NCI-H446 treated with DMSO at 0.1 percent for 48 hours (cell line): Measurements from ENCODE around the gene AGPS.
"Not testable (repeated sequence)": the region's sequence is repeated elsewhere in the genome, so short reads cannot be mapped to it uniquely, and the experiment has no call there.

Experiments
- DNase-seq: peaks from one replicate; lab custom pipeline; 2025; lab: John Stamatoyannopoulos, UW

Gene AGPS

DNA sequence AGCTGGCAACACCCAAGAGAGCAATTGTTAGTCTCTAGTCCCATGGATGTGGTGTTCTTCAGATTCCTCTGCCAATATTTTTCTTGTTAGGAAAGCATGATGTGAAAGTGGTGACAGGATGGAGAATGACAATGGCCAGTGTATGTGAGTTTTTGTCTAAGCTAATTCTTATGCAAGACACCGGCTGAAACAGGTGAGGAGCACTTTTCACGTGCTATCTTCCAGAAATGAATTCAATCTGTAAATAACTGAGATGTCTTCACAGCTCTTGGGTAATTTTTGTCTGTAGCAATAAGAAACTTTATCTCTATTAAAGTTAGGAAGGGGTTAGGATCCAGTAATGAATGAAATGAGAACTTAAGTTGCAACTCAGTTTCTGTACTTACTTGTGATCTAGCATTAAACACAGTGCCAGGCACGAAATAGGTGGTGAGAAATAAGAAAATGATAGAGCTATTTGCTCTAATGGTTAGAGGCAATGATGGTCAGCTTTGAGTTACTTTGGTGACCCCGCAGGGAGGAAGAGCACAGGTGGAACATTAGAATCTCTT, 676 bp upstream of the AGPS start:
- DNase-seq = no peak

DNA sequence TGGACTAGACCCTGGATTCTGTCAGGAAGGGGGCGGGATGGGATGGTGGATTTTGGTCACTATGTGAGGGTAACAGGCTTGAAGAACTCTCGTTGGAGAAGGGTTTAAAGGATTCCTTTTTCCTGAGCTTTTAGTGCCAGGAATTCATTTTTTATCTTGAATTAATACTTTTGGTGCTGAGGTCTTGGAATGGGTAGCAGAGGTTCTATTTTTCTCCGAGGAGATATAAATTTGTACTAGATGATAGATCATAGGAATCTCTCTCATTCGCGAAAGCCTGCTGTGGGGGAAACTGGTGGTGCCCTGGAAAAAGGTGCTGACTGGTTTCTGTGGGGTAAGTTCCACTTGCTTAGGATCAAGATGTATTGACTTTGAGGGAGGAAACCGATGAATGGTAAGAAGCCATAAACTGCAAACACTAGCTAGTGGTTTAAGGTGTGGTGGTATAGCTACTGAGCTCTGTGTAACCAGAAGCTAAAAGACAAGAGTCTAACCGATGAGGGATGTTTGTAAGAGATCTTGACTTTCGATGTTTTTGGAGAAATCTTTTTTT, 706 bp downstream of the AGPS start:
- DNase-seq = no peak

DNA sequence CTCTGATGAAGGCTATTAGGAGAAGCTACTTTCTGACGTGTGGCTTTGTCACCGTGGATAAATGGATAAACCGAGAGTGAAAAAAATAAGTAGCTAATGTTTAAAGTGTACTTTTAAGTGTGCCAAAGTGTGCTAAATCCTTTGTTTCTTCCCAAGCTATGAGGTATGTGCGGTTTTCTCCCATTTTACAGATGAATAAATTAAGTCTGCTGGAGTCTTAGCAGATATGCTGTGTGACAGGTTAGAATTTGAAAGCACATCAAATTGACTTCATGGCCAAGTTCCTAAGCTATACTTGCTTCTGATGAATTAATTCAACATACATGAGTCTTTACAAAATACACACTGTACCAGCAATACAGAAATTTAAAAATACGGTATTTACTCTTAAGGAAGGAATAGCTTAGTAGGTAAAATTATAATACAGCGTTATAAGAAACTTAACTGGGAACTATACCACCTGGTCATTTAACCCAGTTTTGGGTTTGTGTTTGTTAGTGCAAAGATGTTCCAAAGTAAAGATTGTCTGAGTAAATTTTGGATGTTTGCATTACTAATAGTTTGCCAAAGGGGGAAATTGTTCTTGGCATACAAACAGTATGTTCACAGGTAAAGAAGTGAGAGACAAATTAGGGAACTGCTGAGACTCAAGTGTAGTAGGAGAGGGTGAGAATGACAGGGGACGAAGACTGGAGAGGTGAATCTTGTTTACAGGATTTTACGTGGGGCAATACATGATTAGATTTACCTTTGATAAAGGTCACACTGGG, 1.4 kb downstream of the AGPS start:
- no peak for DNase-seq

DNA sequence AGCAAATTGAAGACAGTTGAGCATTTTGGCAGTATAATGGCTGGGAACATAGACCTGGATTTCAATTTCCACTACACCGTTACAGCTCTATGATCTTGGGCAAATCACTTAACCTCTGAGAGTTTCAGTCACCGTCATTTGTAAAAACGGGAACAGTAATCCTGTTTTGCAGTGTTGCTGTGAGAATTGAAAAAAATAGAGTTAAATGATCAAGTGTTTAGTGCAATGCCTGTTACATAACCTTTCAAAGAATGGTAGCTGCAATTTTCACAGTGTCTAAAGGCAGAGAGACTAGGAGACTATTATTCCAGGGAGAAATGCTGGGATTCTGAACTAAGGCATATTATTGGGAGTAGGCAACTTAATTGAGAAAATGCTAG, 2.0 kb downstream of the AGPS start:
- DNase-seq = no peak

DNA sequence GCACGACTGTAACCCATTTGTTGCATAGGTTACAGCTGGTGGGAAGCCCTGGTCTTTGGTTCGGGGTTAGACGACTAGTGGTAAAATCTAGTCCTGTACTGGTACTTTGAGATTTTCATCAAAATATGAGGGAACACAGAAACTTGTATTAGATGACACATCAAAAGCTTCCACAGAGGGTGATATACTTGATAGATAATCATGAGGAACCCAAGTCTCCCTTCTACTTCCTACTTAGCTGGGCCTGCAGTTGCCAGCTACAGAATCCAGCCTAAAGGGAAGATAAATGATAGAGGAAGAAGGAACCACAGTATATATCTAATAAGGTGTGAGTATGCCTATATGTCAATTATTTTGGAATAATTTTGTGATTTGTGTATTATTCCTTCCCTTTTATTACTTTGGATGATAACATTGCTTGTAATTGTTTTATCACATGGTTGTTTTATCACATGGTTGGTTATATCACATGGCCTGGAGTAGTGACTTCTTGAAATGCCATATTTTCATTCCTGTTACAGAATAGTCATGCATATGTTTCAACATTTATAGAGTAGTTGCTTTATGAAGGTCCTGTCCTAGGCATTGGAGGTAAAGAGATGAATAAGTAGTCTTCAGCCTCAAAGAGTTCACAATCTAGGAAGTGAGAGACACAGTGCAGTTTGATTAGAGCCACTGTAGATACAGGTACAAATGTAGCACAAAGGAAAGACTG, 2.9 kb downstream of the AGPS start:
- DNase-seq = no peak

DNA sequence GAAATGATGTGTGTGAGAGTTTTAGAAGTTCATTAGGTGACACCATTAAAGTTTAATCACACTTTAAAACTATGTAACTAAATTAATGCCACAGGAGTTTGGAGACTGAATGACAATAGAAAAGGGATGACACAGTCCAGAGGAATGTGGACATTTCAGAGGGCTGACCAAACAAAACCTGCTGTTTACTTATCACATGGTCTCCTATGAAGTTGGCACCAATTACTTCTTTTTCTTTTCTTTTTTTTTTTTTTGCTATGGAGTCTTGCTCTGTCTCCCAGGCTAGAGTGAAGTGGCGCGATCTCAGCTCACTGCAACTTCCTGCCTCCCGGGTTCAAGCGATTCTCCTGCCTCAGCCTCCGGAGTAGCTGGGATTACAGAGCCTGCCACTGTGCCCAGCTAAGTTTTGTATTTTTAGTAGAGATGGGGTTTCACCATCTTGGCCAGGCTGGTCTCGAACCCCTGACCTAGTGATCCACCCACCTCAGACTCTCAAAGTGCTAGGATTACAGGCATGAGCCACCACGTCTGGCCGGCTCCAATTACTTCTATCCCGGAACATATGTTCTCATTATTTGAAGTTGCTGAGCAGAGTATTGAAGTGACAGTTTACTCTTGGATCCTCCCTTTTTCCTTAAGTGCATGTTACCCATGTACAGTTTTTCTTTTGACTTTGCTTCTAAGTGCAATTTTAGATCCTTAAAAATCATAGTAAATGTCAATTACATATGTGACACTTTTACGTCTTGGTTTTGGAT, 4.3 kb downstream of the AGPS start:
- DNase-seq = no peak

DNA sequence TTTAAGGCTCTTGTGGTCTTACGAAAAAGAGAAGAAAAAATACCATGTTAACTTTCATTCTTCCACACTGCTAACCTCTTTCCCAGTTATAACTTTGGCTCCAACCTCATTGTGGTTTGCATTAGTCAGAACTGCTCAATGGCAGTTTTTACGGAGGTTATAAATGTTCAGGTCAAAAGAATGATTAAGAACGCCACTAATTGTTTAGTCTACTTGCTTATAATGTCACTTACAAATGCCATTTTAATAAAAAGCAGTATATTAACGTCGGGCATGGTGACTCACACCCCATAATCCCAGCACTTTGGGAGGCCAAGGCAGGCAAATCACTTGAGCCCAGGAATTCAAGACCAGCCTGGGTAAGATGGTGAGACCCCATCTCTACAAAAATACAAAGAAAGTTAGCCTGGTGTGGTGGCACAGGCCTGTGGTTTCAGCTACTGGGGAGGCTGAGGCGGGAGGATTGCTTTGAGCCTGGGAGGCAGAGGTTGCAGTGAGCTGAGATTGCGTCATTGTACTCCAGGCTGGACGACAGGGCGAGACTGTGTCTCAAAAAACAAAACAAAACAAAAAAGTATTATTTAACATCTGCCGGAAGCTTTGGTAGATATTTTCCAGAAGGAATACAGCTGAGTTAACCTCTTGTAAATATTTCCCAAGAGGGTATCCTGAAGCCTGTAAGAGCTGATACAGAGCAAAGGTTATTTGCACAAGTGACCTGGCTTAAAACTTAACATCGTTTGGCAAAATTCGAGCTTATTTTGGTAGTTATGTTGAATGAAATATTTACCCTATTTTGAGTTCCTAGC, 5.1 kb downstream of the AGPS start:
- no peak for DNase-seq

DNA sequence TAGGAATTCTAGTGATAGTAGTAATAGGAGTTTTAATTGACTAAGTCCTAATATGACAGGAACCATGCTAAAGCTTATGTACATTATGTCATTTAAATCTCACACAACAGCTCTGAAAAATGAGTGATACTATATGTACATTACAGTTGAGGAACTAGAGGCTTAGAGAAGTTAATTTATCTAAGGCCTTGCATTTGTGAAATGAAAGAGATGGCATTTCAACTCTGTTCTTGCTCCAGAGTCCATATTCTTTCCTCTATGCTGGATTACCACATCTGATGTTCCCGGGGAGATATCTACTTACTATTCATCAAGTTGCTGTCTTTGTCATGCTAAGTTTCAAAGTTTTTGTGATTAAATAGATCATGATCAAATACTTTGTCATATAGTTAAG, 5.7 kb downstream of the AGPS start:
- DNase-seq = no peak

DNA sequence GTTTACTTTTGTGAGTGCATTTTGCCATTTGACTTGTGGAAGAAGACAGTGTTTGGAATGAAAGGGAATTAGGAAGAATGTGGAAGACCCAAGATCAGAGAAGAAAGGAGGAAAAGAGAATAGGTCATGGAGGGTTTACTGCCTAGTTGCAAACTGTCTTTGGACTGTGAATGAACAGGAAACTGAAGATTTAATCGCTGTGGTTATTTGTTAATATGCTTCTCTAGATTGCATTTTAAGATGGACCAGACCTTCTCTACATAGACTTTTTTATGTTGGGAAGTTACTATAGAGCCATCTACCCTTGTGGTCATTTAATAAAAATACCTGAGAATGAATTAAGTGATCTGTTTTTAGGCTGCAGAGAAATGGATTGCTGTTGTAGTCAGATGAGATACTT, 6.2 kb downstream of the AGPS start:
- DNase-seq = no peak

DNA sequence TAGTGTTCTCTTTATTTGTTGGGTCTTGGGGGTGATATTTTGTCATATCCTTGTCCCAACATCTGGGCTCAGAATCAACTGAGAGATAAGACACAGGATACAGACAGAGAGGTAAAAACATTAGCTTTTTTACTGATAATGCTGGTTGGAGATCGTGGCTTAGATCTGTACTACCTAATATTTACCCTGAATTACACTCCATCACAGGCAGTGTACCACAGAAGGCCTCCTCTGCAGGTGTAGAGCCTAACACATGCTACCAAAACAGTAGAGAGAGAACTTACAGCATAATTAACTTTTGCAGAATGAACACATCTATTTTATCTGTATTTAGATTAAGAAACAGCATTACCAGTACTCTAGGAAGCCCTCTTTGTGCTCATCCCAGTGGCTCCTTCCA, 6.8 kb downstream of the AGPS start:
- DNase-seq = no peak

DNA sequence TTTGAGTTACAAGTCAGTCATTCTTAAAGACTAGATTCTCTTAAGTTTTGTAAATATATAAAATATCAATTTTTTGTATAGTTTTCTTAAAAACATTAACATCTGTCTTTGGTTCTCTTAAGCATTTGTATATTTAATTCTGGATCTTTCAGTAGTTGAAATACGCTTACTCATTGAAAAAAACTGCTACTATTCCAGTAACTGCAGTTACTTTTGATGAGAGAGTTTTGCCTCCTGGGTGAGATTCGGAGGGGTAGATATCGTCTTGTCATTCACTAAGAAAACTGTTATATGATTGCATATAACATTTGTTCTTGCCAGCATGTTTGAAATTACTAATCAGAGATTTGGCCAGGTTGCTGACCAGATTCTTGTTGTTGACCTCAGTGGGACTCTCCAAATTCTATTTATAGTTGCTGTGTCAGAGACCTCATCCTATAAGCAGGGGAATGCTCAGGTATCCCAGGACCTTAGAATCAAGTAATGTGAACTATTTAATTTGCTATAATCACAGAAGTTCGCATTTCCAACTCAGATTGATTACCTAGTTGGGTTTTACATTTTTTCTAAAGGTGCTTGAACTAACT, 7.9 kb downstream of the AGPS start:
- no peak for DNase-seq

DNA sequence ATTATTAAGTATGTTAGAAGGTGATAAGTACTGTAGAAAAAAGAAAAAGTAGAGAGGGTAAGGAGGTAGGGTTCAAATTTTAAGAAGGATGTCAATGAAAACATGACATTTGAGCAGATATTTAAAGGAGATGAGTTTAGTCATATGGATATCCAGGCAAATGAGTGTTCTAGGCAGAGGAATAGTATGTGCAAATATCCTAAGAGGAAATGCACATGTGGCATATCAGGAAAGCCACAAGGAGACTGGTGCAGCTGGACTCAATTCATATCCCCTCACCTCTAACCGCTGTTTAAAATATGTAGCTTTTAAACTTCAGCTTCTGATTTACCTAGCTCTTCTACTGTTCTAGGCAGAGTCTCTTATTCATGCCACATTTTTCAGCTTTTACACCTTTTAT, 9.5 kb downstream of the AGPS start:
- no peak for DNase-seq

DNA sequence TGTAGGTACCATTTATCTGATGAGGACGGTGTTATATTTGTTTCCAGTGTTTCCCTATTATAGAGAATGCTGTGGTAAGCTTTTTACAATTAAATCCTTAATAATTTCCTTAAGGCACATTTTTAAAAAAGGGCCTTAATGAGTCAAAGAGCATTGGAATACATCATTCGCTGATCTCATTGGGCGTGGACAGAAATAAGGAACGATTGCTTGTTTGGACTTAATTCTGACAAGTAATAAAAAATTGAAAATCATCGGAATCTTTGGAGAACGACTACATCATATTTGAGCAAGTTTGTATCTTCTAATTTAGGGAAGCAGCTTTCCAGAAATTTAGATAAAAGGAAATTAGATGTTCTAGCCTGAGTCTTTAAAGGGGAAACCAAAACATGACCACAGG, 11.3 kb downstream of the AGPS start:
- no peak for DNase-seq

DNA sequence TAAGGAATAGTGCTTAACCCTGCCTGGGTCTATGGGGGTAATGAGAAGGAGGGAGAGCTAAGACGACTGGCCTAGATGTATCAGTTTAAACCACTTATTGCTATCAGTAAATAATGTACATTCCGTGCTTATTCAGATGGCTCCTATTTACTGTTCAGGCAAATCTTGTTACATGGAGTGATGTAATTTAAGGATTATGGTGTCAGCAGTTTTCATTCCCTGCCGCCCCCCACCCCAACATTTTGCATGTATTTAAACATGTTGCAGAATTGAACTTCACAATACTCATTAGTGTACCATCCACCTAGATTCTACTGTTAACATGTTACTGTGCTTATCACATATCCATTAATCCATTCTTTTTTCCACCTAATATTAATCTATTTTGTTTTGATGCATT, 11.7 kb downstream of the AGPS start:
- no peak for DNase-seq

DNA sequence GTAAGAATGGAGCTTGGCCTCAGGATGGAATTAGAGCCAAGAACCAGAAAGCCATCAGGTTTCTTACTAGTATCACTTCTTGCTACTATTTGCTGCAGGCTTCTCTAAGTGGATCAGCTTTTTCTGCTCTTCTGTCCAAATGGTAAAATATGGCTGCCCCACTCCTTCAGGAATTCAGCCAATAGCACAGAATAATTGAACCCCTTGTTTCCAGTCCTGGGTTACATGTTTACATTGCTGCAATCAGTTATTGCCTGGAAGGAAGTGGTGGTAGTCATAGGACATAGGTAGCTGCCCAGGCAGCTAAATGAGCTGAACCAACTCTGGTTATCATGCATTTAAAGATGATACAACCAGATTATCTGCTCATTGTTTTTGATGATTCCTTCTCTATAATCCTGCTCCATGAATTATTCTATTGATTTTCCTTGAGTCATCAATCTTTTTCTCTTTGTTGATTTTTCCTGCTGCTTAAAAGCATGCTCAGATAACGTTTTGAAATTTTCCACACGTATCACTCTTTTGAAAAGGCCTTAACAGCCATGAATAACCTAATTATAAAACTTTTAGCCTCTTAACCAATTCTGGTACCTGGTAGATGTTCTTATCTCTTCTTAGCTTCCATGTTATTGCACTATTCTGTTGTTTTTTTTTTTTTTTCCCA, 12.6 kb downstream of the AGPS start:
- DNase-seq = no peak

DNA sequence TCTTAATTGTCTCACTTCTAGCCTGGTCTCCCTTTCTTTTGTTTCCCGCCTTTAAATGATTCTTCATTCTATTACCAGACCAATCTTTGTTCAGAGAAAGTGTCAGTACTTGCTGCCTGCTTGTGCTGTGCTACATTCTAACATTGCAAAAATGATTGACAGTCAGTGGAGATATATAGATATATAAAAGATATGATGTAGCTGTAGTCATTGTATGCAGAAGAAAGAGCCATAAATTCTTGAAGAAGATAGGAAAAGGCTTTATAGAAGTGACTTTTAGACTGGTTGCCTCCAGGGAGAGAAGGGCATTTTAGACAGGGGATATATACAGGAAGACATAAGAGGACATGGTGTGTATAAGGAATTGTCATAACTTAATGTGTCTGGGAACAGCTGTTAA, 13.6 kb downstream of the AGPS start:
- DNase-seq = no peak

DNA sequence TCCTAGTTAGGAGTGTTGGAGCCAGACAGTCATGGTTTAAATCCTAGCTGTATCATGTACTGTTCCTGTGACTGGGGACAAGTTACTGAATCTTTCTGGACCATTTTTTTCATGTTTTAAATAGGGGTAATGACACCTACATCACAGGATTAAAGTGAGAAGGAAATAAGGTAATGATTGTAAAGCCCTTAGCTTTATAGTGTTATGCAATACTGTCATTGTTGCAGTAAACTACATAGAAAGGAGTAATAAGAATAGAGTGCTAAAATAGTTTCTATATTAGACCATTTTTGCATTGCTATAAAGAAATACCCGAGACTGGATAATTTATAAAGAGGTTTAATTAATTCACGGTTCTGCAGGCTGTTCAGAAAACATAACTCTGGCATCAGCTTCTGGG, 14.5 kb downstream of the AGPS start:
- no peak for DNase-seq

DNA sequence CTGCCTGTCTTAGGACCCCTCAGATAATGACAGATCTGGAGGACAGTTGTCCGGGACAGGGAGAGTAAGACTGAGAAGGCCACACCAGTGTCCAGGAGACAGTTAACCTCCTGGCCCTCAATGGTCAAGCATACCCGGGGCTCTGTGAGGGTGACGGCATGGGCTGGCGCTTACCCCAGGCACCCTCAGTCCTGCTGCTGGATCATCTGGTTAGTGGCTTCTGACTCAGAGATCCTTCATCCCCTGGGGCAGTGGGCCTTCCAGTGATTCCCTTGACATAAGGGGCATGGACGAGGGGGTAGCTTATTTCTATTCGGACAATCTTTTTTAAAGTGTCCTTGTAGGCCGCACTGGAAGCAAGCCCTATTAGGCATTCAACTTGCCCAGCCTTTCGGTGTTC, 18.1 kb downstream of the AGPS start:
- DNase-seq = not testable (repeated sequence)

DNA sequence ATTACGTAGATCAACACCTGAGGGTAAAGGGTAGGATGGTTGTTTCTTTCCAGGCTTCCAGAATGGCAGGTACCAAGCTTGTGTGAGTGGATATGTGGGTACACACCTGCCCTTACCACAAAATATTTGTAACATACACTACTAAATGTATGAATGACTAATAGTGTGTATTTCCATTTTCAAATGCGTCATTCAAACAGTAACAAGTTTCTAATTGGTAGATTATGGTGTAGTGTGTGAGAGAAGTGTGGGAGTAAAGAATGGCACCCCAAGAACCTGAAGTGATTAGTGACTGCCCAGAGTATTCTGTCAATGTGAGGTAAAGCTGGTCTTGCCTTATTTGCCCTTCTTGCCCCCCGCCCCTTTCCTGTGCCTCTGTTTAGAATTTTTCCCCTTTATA, 21.1 kb downstream of the AGPS start:
- no peak for DNase-seq

DNA sequence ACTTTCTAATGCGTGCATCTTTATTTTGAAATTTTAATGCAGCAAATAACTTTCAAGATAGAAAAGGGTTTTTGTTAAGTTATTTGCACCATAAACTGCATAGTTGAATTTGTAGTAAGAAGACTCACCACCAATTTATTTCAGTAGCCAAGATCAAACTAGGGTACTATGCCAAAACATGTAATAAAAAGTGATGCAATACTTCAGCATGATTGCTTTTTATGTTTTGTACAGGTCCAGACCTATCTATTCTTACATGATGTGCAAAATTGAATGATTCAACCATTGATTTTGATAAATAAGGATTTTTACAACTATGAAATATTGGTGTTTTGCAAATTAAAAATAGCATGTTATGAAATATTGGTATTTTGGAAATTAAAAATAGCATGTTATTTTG, 26.7 kb downstream of the AGPS start:
- DNase-seq = peak; percentile 79

DNA sequence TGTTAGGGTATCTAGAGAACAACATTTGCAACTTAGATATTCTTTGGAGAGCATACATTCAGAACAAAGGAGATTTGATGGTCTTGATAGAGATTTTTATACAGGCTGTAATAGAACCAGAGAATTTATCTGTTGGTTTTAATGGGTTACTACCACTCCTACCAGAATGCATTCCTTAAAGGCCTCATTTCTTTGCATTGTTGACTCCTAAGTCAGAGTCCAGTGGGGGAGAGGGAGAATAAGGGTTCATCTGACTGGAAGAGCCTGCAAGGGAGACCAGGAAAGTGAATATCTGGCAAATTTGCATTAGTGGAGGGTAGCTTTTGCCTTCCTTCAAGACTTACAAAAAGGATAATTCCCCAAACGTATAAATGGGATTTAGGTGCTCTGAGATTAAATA, 29.7 kb downstream of the AGPS start:
- DNase-seq = no peak
